Posterior cingulate gyrus (tissue), 11 donors: Measurements from ENCODE around the gene ZNF532.
A peak's percentile ranks its signal among the peaks of the same experiment; 100 is the strongest.

ENCODE experiments used
- DNase-seq, 10 donors: peaks; one replicate each; pipeline versions ENCODE4 v3.0.0 to v3.0.0-alpha.2; 2020 to 2021; ENCODE audit warnings: mixed read lengths in 3 of 10
- intact Hi-C: fragments of 100-400 bp; cut with DNase I; formaldehyde crosslinking; loops from one replicate; pipeline ENCODE4 v1.15.1; 2023

The ZNF532 gene

DNA sequence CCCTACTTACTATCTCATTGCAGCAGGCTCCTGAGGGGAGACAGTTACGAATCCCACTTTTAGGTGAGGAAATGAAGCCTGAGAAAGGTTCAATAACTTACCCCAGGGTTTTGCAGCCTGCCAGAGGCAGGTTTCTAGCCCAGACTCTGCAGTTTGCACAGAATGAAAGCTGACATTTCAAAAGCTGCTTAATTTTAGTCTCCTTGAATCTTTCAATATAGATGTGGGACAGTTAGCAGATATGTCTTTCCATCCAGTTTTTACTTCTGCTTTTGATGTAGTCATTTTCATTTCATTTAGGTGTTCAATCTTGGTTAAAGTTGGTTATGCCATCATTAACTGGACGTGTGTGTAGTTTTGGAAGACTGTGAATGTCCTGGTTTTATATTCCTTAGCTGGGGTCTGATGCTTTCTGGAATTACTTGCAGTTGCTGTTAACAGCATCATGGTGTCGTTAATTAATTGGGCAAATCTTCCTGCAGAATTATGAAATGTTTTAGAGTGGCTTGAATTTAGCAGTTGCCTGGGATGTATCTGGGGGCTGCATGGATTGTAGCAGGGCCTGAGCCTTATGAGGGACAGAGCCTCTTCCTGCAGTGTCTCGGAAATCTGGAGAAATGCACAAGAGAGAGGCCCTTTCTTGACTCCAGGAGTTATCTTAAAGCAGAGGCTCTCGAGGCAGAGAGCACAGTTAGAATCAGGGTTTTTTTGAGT, 100.8 kb downstream of the ZNF532 start:
- intact Hi-C loops: no loop called here

DNA sequence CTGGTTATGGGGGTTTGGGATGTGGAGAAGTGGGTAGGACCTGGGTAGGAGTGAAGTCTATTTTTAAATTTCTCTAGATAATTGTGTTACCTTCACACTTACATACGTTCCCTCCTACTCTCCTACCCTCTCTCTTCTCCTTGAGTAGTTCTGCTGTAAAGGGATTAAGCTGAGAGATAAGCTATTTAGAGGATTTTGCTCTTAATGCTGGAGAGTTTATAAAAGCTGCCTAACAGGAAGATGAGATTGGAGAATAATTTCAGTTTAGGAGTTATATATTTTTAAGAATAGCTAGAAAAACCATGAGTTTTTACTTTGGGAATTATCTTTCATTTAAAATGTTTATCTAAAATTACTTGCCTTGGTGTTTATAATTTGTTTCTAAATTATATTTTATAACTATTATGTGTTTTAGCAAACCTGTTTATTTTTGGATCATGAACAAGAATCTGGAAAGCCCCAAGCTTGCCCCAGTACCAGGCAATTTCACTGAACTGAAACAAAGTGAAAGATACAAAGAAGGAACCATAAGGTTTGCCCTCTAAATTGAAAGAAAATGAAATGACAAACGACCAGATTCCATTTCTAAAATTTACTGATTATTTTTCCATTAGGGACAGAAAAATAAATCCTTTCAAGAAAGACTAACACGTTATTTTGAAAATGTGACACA, 101.5 kb downstream of the ZNF532 start:
- intact Hi-C loops: no loop called here
- no peak for DNase-seq

More for the DNA sequence above, 100.8 kb downstream of the ZNF532 start:
- no peak for DNase-seq

DNA sequence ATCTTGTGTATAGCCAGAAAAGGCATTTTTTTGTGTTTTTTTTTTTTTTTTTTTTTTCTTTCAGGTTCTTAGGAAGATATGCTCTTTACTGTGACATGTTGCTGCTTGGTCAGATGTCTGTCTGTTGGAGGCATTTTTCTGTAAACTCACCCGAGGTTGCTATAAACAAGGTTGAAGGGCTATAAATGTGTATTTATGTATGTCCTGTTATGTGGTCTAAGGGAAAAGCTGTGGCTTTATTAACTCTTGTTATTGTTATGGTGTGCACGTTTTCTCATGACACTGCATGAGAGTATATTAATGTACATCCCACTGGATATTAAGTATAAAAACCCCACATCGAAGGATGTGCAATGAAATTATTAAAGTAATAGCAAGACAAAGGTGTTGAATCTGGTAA, 102.0 kb downstream of the ZNF532 start:
- intact Hi-C loops: no loop called here
- DNase-seq: no peak

DNA sequence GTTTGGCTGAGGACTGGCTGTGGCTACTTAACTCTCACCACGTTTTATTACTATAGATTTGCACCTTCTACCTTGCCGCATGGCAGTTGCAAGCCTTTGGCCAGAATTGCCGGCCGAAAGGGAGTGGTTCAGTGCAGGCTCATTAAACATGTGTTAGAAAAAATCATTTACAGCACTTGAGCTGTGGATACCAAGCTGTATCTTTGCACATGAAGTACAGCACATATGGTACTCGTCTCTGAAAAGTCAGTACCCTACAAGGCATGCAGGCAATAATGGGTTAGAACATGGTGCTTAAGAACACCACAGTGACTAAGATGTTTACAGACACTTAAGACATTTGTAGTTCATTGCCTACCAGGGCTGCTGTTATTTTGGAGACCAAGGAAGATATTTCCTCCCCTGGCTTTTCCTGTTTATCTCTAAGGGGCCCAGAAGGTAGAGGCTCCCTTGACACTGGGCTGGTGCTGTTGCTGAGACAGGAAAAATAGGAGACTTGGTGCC, 103.1 kb downstream of the ZNF532 start:
- intact Hi-C loops: no loop called here

DNA sequence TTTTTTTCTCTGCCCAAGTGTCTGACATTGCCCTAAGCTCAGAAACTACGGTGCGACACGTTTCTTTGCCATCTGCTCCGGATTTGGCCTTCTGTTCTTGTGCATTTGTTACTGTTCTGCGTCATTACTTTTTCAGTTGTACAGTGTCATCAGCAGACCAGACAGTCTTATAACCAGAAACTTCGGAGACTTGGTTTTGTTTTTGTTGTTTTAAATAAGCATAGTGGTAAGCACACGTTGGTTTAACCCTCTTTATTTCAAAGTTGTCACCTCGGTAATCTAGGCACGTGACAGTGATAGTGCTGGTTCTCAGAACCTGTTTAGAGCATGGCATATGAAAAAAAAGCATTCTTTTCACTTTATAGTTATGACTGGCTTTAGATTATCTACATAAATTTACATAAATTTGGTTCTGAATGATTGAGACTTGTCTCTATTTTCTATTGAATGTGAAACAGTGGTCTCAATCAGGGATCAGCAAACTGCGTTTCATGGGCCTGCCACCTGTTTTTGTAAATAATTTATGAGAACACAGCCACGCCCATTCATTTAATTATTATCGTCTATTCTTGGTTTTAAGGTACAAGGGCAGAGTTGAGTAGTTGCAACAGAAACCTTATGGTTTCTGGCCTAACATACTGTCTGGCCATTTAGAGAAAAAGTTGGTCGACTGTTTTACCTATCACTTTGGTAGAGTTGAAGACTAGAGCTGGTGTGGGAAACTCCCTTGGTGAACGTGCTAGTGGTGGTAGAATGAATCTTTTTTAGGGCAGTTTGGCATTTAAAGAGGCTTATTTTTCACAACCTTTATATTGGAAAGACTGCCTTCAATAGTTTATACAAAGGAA, 106.5 kb downstream of the ZNF532 start:
- DNase-seq: no peak
- intact Hi-C loops: no loop called here

More for the DNA sequence above, 103.1 kb downstream of the ZNF532 start:
- peak in 2 of 10 donors; percentile 37 to 86 for DNase-seq

DNA sequence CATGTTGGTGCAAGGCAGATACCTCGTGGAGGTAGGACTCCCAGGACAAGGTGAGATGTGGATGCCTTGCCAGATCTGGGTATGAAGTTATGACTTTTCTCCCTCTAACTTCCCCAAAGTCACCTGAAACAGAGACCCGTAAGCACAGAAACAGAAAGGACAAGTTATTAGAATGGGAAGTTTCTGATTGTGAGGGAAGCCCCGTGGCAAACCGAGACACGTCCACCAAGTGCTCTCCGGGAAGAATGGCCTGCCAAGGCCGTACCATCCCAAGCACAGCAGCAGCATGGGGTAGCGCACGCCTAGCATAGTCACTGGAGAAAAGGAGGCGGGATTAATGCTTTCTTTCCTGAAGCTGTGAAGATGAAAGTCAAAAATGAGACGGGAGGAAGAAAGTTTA, 110.6 kb downstream of the ZNF532 start:
- intact Hi-C loops: no loop called here
- no peak for DNase-seq

DNA sequence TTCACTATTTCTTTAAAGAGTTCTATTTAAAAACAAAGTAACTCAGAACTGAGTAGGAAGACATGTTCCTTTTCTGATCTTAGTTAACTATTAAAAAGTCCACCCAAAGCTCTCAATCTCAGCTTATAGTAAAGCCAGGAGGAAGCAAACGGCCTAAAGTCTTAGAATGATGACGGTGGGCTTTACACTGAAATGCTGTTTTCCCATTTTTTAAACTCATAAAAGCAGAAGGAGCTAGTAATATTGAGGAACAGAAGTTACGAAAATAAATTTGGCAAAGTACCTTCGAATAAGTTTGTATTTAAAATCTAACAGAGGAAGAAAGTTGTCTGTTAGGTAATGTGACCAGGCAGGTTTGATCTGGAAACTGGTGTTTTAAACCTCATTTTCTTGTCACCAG, 111.1 kb downstream of the ZNF532 start:
- DNase-seq: no peak
- intact Hi-C loops: no loop called here

DNA sequence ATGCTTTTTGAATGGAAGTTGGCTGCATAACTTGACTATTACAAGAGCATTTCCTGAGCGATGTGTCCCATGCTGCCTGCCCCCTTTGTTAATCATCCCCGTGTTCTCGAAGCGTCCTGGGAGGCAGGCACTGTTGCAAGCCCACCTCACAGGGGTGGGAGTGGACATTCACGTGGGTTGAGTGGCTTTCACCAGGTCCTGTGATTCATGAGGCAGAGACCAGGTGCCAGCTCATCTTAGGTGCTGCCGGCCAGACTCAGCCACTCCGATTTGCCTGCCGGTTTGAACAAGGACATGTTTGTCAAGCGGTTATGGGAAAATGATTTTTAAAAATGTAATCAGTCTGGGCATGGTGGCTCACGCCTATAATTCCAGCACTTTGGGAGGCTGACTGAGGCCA, 112.5 kb downstream of the ZNF532 start:
- intact Hi-C loops: no loop called here

DNA sequence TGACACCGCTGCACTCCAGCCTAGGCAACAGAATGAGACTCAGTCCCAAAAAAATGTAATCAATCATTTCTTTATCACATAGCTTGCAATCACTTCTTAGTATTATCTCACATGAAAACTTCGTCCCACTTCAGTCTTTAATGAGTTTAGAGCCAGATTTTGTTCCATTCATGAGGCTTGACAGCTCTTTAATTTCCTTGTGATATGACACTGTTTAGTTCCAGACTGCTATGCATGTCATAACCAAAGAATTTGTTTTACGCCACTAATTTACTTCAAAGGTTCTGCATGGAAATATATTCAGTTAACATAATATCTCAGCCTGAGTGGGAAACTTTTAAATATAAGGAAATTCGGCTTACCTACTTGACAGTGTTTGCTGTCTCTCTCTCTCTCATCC, 113.1 kb downstream of the ZNF532 start:
- intact Hi-C loops: no loop called here
- DNase-seq: no peak

More for the DNA sequence above, 112.5 kb downstream of the ZNF532 start:
- DNase-seq: peak in 1 of 10 donors; percentile 84

DNA sequence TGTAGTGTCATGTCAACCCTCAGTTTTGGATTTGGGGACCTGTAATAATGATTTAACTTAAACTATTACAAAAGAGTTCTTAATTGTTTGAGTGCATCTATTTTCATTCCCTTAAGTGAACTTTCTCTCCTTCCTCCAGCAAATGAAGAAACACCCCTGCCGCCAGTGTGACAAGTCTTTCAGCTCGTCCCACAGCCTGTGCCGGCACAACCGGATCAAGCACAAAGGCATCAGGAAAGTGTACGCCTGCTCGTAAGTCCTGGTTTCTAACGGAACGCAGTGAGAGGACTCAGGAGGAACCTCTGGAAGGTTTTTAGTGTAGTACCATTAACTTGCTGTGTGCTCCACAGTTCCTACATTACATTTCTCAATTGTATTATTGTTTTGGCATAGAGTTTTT, 114.2 kb downstream of the ZNF532 start:
- intact Hi-C loops: no loop called here

DNA sequence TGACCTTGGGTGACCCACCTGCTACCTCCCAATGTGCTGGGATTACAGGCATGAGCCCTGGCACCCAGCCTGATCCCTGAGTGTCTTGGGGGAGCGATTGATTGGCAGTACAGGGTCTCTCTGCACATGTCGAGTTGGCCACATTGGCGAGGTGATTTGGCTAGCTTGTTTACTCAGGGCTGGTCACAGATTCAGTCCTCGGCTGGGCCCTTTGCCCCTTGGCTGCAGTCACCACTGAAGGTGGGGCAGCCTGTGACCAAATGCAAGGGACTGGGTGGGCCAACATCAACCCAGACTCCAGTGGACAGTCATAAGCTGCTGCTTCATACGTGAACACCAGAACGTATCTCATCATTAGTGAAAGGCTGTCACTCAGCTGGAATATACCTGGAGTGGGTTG, 114.9 kb downstream of the ZNF532 start:
- intact Hi-C loops: no loop called here

More for the DNA sequence above, 114.2 kb downstream of the ZNF532 start:
- DNase-seq: no peak

DNA sequence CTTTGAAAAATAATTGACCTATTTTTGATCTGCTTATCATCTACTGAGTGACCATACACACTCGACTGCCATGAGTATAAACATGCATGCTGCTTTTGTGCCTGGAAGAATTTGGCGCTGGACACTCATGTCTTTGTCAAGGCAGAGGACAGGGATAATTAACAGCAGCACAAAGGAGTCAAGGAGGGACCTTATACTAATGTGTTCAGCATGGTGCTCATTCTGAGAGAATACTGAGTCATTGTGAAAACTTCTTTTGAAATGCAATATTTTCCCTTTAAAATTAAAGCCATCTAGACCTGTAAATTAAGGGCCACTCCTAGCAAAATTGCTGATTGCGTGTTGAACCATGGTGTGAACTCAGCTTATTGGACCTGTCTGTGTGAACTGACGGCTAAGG, 116.3 kb downstream of the ZNF532 start:
- intact Hi-C loops: no loop called here
- DNase-seq: no peak

More for the DNA sequence above, 114.9 kb downstream of the ZNF532 start:
- no peak for DNase-seq

DNA sequence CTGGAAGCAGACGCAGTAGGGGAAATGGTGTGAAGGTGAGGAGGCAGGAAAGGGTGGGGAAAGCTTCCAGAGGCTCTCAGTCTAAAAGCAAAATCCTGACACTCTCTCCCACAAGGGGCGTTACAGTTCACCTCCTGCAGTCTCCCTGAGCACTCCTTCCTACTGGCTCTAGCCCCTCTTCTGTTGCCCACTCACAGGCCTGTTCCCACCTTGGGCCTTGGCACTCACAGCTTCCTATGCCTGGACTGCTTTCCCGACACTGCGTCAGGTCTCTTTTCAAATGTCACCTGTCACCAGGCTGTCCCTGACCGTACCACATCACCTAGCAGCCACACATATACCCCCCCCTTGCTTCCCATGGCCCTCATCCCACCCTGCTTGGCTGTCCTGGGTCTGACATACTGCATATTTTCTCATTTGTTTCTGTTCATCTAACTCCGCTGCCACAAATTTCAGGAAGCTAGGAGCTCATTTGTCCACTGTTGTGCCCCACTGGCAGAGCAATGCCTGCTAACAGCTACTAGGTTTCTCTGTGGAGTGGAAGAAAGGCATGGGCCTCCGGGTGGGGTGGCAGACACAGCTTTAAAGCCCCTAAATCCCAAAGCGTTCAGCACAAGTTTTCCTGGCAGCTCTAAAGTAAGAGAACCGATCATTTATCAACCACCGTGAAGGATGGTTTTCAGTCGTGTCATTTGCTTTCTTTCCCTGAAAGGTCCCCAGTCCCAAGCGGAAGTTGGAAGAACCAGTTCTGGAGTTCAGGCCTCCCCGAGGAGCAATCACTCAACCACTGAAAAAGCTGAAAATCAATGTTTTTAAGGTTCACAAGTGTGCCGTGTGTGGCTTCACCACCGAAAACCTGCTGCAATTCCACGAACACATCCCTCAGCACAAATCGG, 118.8 kb downstream of the ZNF532 start:
- intact Hi-C loops: no loop called here
- DNase-seq: no peak

DNA sequence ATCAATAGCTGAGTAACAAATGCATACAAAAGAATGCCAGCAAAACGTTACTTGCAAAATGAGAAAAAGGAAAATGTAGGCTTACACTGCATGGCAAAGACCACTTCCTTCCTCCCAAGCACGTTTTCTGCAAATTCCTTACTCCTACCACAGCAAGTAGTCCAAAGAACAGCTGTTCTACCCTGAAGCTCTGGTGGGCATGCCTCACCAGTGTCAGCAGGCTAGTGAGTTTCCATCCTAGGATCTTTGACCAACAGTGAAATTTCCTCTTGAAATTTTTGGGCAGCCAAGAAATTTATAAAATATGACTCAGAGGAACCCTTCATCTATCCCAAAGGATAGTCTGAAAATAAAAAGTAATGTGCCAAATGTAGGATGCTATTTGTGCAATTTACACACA, 123.9 kb downstream of the ZNF532 start:
- no peak for DNase-seq
- intact Hi-C loops: no loop called here

DNA sequence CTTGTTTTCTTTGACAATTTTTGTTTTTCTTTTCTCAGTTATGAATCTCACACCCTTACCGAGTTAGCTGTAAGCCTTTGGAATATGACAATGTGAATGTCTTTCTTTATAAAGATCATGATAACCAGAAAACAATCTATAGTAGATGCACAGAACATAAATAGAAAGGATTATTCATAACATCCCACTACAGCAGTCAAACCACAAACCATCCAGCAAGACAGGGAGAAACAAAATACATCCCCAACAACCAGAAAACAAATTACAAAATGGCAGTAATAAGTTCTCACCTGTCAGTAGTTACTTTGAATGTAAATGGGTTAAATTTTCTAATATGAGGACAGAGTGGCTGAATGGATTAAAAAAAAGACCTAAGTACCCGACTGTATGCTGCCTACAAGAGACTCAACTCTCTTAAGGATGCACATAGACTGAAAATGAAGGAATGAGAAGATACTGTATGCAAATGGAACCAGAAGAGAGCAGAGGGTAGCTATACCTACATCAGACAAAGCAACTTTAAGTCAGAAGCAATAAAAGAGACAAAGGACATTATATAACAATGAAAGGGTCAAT, 124.6 kb downstream of the ZNF532 start:
- DNase-seq: no peak
- intact Hi-C loops: no loop called here

DNA sequence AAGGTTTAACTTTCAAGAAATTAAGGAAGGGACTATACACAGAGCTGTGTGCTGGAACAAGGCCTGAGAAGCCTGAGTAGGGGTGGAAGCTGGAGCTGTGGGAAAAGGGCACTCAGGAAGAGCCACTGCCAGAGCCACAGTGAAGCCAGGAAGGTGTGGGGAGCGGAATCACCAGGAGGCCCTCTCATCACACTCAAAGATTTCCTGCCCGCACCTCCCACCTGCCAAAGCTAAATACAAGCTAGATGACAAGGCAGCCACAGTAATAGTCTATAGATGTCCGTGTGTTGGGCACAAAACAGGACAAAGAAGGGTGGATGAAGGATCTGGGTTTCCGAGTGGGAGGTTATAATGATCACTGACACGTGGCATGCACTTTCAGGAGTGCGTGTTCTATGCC, 126.0 kb downstream of the ZNF532 start:
- DNase-seq: no peak
- intact Hi-C loops: no loop called here

DNA sequence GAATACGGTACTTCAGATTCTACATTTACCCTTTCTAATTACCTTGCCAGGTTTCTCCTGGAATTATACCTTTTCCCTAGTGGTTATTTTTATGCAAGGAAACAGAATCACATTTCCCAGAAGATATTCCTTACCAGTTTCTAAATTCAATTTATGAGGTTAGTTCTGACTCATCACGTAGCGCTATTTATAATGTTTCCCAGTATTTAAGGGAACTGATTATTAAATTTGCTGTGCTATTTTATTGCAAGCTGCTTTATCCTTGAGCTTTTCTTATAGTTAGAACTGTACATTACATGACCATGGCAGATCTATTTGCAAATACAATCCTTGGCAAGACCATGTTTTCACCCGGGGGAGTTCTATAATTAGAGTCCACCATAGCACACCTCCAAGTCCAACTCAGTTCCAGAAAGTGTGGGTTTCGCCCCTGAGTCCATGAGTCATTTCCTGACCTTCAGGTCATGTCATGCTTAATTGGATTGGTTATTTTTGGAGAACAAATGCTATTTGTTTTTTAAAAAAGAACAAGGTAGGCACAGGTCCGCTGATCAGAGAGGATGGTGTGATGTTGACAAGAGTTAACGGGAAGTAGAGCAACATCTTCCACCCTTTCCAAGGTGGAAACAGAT, 126.6 kb downstream of the ZNF532 start:
- intact Hi-C loops: no loop called here
- DNase-seq: no peak

DNA sequence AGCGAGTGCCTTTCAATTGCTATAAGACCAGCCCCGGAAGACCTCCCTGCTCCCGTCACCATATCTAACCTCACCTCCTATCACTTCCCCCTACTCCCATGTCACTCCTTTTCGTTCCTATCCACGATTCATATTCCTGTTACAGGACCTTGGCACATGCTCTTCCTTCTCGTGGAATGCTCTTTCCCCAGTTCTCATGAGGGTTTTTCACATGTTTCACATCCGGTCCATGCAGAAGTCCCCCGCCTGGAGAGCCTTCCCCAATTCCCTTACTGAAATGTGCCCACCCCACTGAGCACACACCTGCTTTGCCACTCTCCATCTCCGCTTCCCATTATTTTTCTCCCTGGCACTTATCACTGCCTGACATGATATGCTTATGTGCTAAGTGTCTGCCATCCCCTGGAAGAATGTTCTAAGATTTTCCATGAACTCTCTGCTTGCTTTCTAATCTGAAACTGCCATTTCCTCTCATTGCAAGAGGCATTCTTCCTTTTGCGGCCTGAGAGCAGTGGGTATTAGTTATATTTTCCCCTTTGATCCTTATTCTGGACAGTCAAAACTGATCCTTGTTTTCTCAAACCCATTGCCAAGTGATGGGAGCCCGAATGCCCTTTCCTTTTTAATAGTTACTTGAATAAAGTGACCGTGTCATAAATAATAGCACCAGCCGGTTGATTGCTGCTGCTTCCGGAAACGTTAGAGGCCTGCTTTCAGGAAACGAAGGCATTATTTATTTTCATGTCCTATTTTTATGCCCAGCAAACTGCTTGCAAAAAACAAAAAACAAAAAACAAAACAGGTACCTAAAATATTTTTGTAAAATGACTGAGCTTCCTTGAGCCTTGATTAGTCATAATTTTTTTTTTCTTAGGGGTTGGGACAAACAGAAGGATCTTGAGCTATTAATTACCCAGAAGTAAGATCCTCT, 127.9 kb downstream of the ZNF532 start:
- DNase-seq: no peak
- intact Hi-C loops: no loop called here
